ENCODE measurements around the gene SMARCC2. TPM values are rescaled to one million over a fixed set of nuclear protein-coding genes. Genes with fewer than 3 reads are reported as not detected.

SMARCC2 gene
- 140 and 147 TPM in 2 replicates for total RNA-seq

- intact Hi-C loops (cut with micrococcal nuclease), result loop anchor here (1.0 kb wide), 4 partner anchors 63 to 451 kb away; partner anchors contain the start of gene SPRYD4
Observed at GRCh38 chr12:56189099-56189917, at the start of gene SMARCC2. SMARCC2 (minus strand) TSS chr12:56189483; CDS start chr12:56189461, 22 bp downstream.

DNA sequence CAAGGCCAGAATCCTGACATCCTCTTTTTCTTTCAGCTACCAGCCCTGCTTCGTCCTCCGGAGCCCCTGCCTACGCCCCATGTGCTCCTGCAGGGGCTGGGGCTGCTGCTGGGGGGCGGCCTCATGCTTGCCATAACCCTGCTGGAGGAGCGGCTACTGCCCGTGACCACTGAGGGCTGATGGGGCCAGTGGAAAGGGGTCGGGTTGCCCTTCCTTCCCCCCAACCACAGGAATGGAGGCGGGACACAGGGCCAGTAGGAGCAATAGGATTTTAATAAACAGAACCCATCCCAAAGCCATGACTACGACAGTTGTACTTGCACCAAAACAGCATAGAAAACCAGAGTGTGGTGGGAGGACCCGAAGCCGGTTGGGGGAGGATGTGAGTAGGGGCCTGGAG is 48.3 kb upstream of the SMARCC2 start:
- intact Hi-C loops (cut with micrococcal nuclease), result no loop called here

- intact Hi-C loops (cut with micrococcal nuclease), result no loop called here
Observed at GRCh38 chr12:56236985-56237384, 47.7 kb upstream of the SMARCC2 start.

- intact Hi-C loops (cut with micrococcal nuclease), result no loop called here
Observed at GRCh38 chr12:56236091-56236490, 46.8 kb upstream of the SMARCC2 start.

- intact Hi-C loops (cut with micrococcal nuclease), result no loop called here
Observed at GRCh38 chr12:56234746-56235436, 45.6 kb upstream of the SMARCC2 start.

DNA sequence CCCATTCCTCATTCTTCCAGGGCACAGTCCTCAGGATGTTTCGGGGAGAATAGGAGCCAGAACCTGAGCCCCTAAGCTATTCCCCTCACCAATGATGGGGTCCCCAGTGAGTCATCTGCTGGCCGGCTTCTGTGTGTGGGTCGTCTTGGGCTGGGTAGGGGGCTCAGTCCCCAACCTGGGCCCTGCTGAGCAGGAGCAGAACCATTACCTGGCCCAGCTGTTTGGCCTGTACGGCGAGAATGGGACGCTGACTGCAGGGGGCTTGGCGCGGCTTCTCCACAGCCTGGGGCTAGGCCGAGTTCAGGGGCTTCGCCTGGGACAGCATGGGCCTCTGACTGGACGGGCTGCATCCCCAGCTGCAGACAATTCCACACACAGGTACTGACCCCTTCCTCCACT is 41.9 kb upstream of the SMARCC2 start:
- intact Hi-C loops (cut with micrococcal nuclease), result no loop called here

DNA sequence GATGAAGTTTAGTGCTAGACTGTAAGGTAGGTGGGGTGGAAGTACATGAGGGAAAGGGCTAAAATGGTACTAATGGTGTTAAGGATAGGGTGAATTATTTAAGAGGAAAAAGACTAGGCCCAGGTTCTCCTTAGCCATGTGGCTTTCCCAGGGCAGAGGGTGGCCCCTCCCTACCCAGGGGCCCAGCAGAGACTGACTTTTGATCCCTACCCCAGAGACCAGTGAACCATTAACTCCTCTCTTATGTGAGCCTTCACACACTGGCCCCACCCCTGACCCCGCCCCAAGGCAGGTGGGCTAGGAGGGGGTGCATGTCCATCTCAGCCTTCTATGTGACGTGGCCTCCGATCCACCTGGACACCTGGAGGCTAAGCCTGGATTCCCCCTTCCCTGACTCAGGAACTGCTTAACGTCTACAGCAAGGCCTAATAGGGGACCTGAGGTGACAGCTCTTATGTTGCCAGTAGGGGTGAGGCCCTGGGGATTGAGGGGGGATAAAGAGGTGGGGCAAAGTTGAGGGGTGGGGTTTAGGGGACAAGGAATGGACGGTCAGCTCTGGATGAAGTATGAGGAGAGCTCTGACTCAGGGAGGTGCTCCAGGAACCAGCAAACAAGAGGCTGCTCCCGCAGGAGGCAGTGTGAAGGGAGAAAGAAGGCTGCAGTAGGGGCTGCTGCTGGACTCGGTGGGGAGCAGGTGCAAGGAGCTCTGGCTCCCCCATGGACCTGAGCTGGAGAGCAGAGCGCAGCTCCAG is 41.3 kb upstream of the SMARCC2 start:
- intact Hi-C loops (cut with micrococcal nuclease), result no loop called here

- intact Hi-C loops (cut with micrococcal nuclease), result no loop called here
Observed at GRCh38 chr12:56229916-56230431, 40.7 kb upstream of the SMARCC2 start, which contains the start of gene SLC39A5. SLC39A5 (plus strand) TSS chr12:56230051; CDS start chr12:56231275, 1,224 bp downstream.

- intact Hi-C loops (cut with micrococcal nuclease), result no loop called here
Observed at GRCh38 chr12:56229082-56229481, 39.8 kb upstream of the SMARCC2 start.

GRCh38 chr12:56224954-56225353 is 35.7 kb upstream of the SMARCC2 start:
- intact Hi-C loops (cut with micrococcal nuclease), result loop anchor here (1.0 to 5.0 kb wide), 13 partner anchors 32 to 862 kb away; partner anchors contain the start of genes BAZ2A, COQ10A, NAB2 and ORMDL2

DNA sequence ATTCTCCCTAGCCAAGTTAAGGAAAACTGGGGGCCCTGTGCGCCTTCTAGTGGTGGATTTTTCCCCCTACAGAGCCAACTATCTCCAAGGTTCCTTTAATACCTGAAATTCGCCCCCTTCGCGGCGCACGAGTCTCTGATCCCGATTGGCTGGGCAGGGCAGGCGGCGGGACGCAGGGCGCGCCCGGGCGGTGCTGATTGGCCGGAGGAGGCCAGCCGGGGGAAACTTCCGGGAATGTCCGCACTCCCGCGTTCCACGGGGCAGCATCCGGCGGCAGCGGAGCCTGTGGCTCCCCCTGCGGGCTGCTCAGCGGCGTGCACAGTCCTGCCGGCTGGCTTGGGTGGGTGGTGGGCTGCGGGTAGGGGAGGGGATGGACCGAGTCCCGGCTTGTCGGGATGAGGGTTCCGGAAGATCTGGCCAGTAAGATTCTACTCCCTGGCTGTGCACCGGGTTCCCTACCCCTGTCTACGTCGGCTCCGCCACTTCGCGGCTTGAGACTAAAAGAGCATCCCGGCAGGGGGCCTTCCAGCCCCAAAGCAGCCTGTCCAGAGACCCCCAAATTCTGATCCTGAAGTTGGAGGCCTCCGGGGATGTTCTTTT is 34.9 kb upstream of the SMARCC2 start, which contains the start of gene NABP2:
TSS of gene NABP2 (plus strand) at position 241 of the 600 bp plus-strand sequence. CDS start 515 bp downstream, outside the sequence.
- intact Hi-C loops (cut with micrococcal nuclease), result loop anchor here (1.0 to 5.0 kb wide), 13 partner anchors 31 to 863 kb away; partner anchors contain the start of genes BAZ2A, COQ10A, NAB2 and ORMDL2

- intact Hi-C loops (cut with micrococcal nuclease), result loop anchor here (1.0 to 5.0 kb wide), 14 partner anchors 30 to 864 kb away; partner anchors contain the start of genes BAZ2A, COQ10A, NAB2 and ORMDL2
Observed at GRCh38 chr12:56223571-56224101, 34.4 kb upstream of the SMARCC2 start.

DNA sequence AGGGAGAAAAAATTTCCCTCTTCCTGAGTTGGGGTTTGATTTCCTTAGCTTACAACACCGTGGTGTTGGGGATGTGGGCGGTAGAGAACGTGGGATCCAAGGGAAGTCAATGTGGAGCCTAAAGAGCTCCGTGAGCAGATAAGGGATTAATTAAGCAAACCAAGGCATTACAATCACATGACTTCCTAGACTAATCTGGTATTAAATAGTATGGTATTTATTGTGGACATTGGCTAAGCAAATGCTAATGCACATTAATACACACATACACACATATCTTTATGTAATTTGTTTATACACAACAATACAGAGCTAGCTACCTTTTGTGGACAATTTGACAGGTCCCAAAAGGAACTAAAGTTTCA is 33.2 kb upstream of the SMARCC2 start:
- intact Hi-C loops (cut with micrococcal nuclease), result loop anchor here (1.0 to 5.0 kb wide), 14 partner anchors 36 to 865 kb away; partner anchors contain the start of genes ANKRD52, BAZ2A, CS and MYL6

- intact Hi-C loops (cut with micrococcal nuclease), result loop anchor here (1.0 to 5.0 kb wide), 15 partner anchors 36 to 865 kb away; partner anchors contain the start of genes ANKRD52, BAZ2A, CS and IL23A
Observed at GRCh38 chr12:56221757-56222530, 32.7 kb upstream of the SMARCC2 start, which contains the start of gene RNF41. RNF41 (minus strand) TSS chr12:56221922; CDS start chr12:56214047, 7,875 bp downstream.

- intact Hi-C loops (cut with micrococcal nuclease), result loop anchor here (2.0 to 5.0 kb wide), 5 partner anchors 118 to 866 kb away; partner anchors contain the start of genes BAZ2A, IL23A, NAB2 and ORMDL2
Observed at GRCh38 chr12:56221232-56221756, 32.0 kb upstream of the SMARCC2 start.

GRCh38 chr12:56220611-56221231 is 31.4 kb upstream of the SMARCC2 start:
- intact Hi-C loops (cut with micrococcal nuclease), result loop anchor here (2.0 to 5.0 kb wide), 5 partner anchors 118 to 867 kb away; partner anchors contain the start of genes BAZ2A, IL23A, NAB2 and ORMDL2

- intact Hi-C loops (cut with micrococcal nuclease), result loop anchor here (2.0 to 5.0 kb wide), 5 partner anchors 119 to 867 kb away; partner anchors contain the start of genes BAZ2A, IL23A, NAB2 and ORMDL2
Observed at GRCh38 chr12:56219840-56220239, 30.6 kb upstream of the SMARCC2 start.

DNA sequence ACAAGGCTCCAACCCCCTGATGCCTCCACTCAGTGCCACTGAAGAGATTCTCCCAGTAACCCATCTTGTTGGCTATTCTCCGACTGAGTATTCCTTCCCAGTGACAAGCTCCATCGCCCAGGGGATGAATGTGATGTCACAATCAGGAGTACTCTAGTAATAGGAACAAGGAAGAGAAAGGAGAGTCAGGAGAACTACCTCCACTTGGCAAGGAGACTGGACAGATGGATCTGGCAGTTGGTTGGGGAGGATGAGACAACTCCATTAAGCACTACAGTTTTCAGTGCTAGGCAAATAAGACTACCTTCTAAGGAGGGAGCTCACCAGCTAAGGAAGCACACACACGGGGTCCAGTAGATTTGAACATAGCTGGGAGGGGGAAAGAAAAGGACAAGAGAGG is 27.2 kb upstream of the SMARCC2 start:
- intact Hi-C loops (cut with micrococcal nuclease), result no loop called here
